IMR-90 (cell line): ENCODE results near the gene CCR8.

Experiments
- CTCF ChIP-seq: conservative IDR thresholded peaks from 2 replicates; pipeline ENCODE4 v1.5.1; 2012; ENCODE audit warnings: mild to moderate bottlenecking, low read depth, low read length, improper control_type of control experiment
- POLR2A ChIP-seq: IDR thresholded peaks from 2 replicates; pipeline ENCODE4 v1.6.1; 2012; ENCODE audit warnings: mild to moderate bottlenecking, low read depth, low read length
- RFX5 ChIP-seq: IDR thresholded peaks from 2 replicates; pipeline ENCODE4 v1.8.0; 2012; ENCODE audit warnings: low read depth, mild to moderate bottlenecking, low read length, moderate library complexity

- no peak for TF ChIP-seq CTCF
- TF ChIP-seq RFX5: no peak
- TF ChIP-seq POLR2A: no peak
These were observed 36.5 kb upstream of the CCR8 start for GRCh38 chr3:39292961-39293360.
